H1 (cell line): ENCODE measurements around the gene COX7A2. TPM values are rescaled to one million over a fixed set of nuclear protein-coding genes. Genes with fewer than 3 reads are reported as not detected.

Experiments used
- E2F6 ChIP-seq: IDR thresholded peaks from 2 replicates; pipeline ENCODE4 v1.6.1; 2012; ENCODE audit warnings: inconsistent platforms
- EZH2 ChIP-seq: fragments of 200-600 bp; sonication (generic); IDR thresholded peaks from 2 replicates; pipeline ENCODE4 v1.7.1; 2012; ENCODE audit warnings: low read depth, mild to moderate bottlenecking, moderate library complexity, low read length, inconsistent platforms; ENCODE audit not compliant: severe bottlenecking
- HDAC6 ChIP-seq: IDR thresholded peaks from one replicate; pipeline ENCODE4 v1.7.1; 2012; ENCODE audit warnings: low read depth, mild to moderate bottlenecking, inconsistent platforms, low read length, moderate library complexity
- POU5F1 ChIP-seq: IDR thresholded peaks from 2 replicates; pipeline ENCODE4 v1.6.1; 2011; ENCODE audit warnings: low read depth, mild to moderate bottlenecking, low read length, moderate library complexity
- RXRA ChIP-seq: IDR thresholded peaks from 2 replicates; pipeline ENCODE4 v1.6.1; 2011; ENCODE audit warnings: low read depth, mild to moderate bottlenecking, low read length, moderate library complexity; ENCODE audit not compliant: insufficient read depth
- SIRT6 ChIP-seq: IDR thresholded peaks from one replicate; pipeline ENCODE4 v1.7.1; 2012; ENCODE audit warnings: low read length, inconsistent platforms
- SP1 ChIP-seq: IDR thresholded peaks from 2 replicates; pipeline ENCODE4 v1.6.1; 2011; ENCODE audit warnings: low read depth, low read length
- USF2 ChIP-seq: IDR thresholded peaks from 2 replicates; pipeline ENCODE4 v1.6.1; 2011; ENCODE audit warnings: low read length, improper control_type of control experiment
- polyA plus RNA-seq, 7 experiments: library from polyadenylated mRNA; depleted of rRNA in 3 of 7; stranded (reverse) in 5 of 7; unstranded in 2 of 7; fragments of >200 nt in 5 of 7; fragments of 200-250 nt in 2 of 7; gene quantifications; 1 replicate in 5 of 7; 2 replicates in 1 of 7; 4 replicates in 1 of 7; pipeline versions ENCODE4 v1.2.1 to v1.2.3, GENCODE V29; 2011 to 2013; ENCODE audit warnings: missing spikeins in 2 of 7, mixed read lengths in 2 of 7
- total RNA-seq: library from RNA; stranded (reverse); fragmentation: NEBNext Ultra II Directional; extraction: Animal tissue kit (Norgen Biotek cat#: 25700); gene quantifications from 2 replicates; pipeline ENCODE4 v1.2.1, GENCODE V29; 2021

COX7A2 gene
- total and polyA plus RNA-seq, 2 of the 8 experiments (the other 6 are each of a cell fraction or from before 2014, with no cell fraction given): 262 to 468 TPM

GRCh38 chr6:75257343-75258087, 13.9 kb upstream of the COX7A2 start (continued):
- TF ChIP-seq USF2 (no peak), SP1 (no peak), SIRT6 (no peak), E2F6 (no peak), RXRA (no peak), HDAC6 (no peak), POU5F1 (no peak), EZH2 (no peak)
- TF ChIP-seq, all 59 proteins: peak for 0
